Heart left ventricle (tissue), 16 donors: ENCODE data around the gene KCNK6. TPM values are rescaled to one million over a fixed set of nuclear protein-coding genes. Genes with fewer than 3 reads are reported as not detected.

Source experiments
- ATAC-seq, 4 donors: fragments of 200-7000 bp; cut with Tn5 transposase; one replicate each; pipeline ENCODE4 v1.9.1; 2020 to 2022; ENCODE audit warnings: moderate library complexity in 4 of 4, mild to moderate bottlenecking in 3 of 4, moderate number of reproducible peaks in 1 of 4
- DNase-seq, 5 donors: peaks; one replicate each; pipeline ENCODE4 v3.0.0-alpha.2; 2020
- H3K27ac ChIP-seq, 12 donors: fragments of 200-600 bp; sonication (generic) in 4 of 12; one replicate each; pipeline versions ENCODE4 v1.5.0 to v1.8.0; 2016 to 2022; ENCODE audit warnings: mild to moderate bottlenecking in 2 of 12
- H3K27me3 ChIP-seq, 9 donors: fragments of 200-600 bp; sonication (generic) in 2 of 9; one replicate each; pipeline versions ENCODE4 v1.5.1 to v1.8.0; 2016 to 2022; ENCODE audit warnings: mild to moderate bottlenecking in 3 of 9
- H3K36me3 ChIP-seq, 9 donors: fragments of 200-600 bp; sonication (generic) in 2 of 9; one replicate each; pipeline versions ENCODE4 v1.5.0 to v1.8.0; 2018 to 2022; ENCODE audit warnings: mild to moderate bottlenecking in 2 of 9
- H3K4me1 ChIP-seq, 12 donors: fragments of 200-600 bp; sonication (generic) in 4 of 12; one replicate each; pipeline versions ENCODE4 v1.5.0 to v1.8.0; 2016 to 2022; ENCODE audit warnings: mild to moderate bottlenecking in 3 of 12
- H3K4me3 ChIP-seq, 12 donors: fragments of 200-600 bp; sonication (generic) in 4 of 12; one replicate each; pipeline versions ENCODE4 v1.5.0 to v1.8.0; 2017 to 2022; ENCODE audit warnings: mild to moderate bottlenecking in 9 of 12, moderate library complexity in 4 of 12
- H3K9me3 ChIP-seq, 12 donors: fragments of 200-600 bp; sonication (generic) in 4 of 12; one replicate each; pipeline versions ENCODE4 v1.5.0 to v1.8.0; 2016 to 2022; ENCODE audit warnings: mild to moderate bottlenecking in 1 of 12
- POLR2A ChIP-seq, 2 donors: fragments of 450-650 bp; IDR thresholded peaks; one replicate each; pipeline ENCODE4 v1.6.1; 2017; ENCODE audit warnings: antibody characterized with exemption in 2 of 2, mild to moderate bottlenecking in 2 of 2, moderate library complexity in 2 of 2
- WGBS, 4 donors: extraction: QIAGEN DNeasy Blood & Tissue Kit in 2 of 4; methylation state at CpG; one replicate each; pipeline versions ENCODE4 v1.1.5 to v1.1.7; 2013 to 2018; 5-methylcytosine and 5-hydroxymethylcytosine counted together
- intact Hi-C, 10 donors: fragments of 100-400 bp; cut with DNase I; formaldehyde crosslinking; loops; one replicate each; pipeline versions ENCODE4 v1.11.1 to v1.14.2; 2022
- polyA plus RNA-seq, 2 donors: library from polyadenylated mRNA; stranded (reverse); fragments of 200-250 nt; gene quantifications; one replicate each; pipeline ENCODE4 v1.2.3, GENCODE V29; 2013
- total RNA-seq, 9 donors: library from RNA; depleted of rRNA in 2 of 9; stranded (reverse); fragments of >200 nt in 2 of 9; fragmentation: NEBNext Ultra II Directional in 3 of 9; extraction: Animal tissue kit (Norgen Biotek cat#: 25700) in 3 of 9; gene quantifications; one replicate each; pipeline versions ENCODE4 v1.1.0 to v1.2.4, GENCODE V29; 2016 to 2023
- TF ChIP-seq, protein P1 (sequence below), 12 donors: fragments of 200-600 bp; sonication (generic) in 4 of 12; IDR thresholded peaks; one replicate each; pipeline versions ENCODE4 v1.5.0 to v1.8.0; 2018 to 2022; ENCODE audit warnings: antibody characterized with exemption in 12 of 12, mild to moderate bottlenecking in 5 of 12
- donor health status: ischemic (EF 13 %, LVEDD 7.1; RV severe dilation, severe dysfunction).
- donor health status: healthy with polysubstance abuse.
- donor health status: DM: no; HTN: yes; CAD: no.
- donor health status: DM: no; HTN: no; CAD: no.
- donor health status: ischemic (EF 25% LVEDD 6.9; RV normal size, moderate dysfunction).
- donor health status: ischemic (EF 25% LVEDD 5.7; RV mildly dilated, moderate dysfunction).
- donor health status: healthy.
- donor health status: DM: yes; HTN: yes; CAD: no.
- donor health status: ischemic (EF 35%, LVEDD 5.7; RV mildly dilated, moderate dysfunction).
- donor health status: nonischemic (EF 11% LVEDD 7.7; RV severe dilation, severe dysfunction).
- donor health status: DM: yes; HTN: yes; CAD: no.
- donor health status: PGD.
- donor health status: ischemic (EF 29% LVEDD 5.4; RV normal size, mild dysfunction).
- donor health status: nonischemic (EF 23%, LVEDD 6.1; RV moderate dilation, normal function).

Gene KCNK6
- total and polyA plus RNA-seq, 11 donors: 3.1 to 23.6 (median 6.7) TPM

DNA sequence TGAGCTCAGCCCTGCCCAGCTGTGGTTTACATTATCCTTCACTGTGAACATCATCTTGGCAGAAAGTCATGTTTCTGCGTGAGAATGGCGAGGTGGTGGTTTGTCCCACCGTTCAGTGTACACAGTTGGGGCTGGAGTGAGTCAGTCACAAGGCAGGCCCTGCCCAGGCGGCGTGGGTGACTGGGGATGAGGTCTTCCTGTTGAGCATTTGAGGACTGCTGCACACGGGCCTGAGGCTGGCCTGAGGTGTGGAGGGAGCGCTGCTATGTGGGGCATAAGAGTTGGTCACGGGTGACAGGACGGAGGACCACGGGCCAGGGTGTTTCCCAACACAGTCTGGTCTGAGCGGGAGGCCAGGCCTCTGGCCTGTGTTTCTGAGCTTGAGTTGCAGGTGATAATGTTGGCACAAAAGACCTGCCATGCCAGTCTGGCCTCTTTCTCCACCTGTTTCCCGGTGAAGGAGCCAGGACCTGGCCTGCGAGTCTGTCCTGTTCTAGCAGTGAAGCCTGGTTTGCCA lies 29.0 kb upstream of the KCNK6 start:
- Histone ChIP-seq H3K4me3 (no peak overlapping the region), H3K27ac (no peak overlapping the region), H3K27me3 (no peaks in the 10 kb centered on the region), H3K4me1 (peaks cover 0 to 16% (median 0%) of the 10 kb centered on the region in 12 donors), H3K9me3 (no peaks in the 10 kb centered on the region), H3K36me3 (peaks cover 0 to 19% (median 0%) of the 10 kb centered on the region in 9 donors)
- ATAC-seq (peak in 1 of 4 donors; percentile 12), DNase-seq (no peak)
- WGBS, 4 donors: 72 to 87% (median 85%) methylated on average over 7 to 13 of the region's 13 CpGs
- intact Hi-C loops: no loop called here
- TF ChIP-seq, protein P1, sequence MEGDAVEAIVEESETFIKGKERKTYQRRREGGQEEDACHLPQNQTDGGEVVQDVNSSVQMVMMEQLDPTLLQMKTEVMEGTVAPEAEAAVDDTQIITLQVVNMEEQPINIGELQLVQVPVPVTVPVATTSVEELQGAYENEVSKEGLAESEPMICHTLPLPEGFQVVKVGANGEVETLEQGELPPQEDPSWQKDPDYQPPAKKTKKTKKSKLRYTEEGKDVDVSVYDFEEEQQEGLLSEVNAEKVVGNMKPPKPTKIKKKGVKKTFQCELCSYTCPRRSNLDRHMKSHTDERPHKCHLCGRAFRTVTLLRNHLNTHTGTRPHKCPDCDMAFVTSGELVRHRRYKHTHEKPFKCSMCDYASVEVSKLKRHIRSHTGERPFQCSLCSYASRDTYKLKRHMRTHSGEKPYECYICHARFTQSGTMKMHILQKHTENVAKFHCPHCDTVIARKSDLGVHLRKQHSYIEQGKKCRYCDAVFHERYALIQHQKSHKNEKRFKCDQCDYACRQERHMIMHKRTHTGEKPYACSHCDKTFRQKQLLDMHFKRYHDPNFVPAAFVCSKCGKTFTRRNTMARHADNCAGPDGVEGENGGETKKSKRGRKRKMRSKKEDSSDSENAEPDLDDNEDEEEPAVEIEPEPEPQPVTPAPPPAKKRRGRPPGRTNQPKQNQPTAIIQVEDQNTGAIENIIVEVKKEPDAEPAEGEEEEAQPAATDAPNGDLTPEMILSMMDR (IDR thresholded peaks at IDR 0.05): no peak
- no peak for TF ChIP-seq POLR2A (IDR thresholded peaks at IDR 0.05)

DNA sequence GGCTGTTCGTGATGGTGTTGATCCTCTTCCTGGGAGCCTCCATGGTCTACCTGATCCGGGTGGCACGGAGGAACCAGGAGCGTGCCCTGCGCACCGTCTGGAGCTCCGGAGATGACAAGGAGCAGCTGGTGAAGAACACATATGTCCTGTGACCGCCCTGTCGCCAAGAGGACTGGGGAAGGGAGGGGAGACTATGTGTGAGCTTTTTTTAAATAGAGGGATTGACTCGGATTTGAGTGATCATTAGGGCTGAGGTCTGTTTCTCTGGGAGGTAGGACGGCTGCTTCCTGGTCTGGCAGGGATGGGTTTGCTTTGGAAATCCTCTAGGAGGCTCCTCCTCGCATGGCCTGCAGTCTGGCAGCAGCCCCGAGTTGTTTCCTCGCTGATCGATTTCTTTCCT lies 27.8 kb upstream of the KCNK6 start:
- no peak for TF ChIP-seq POLR2A (IDR thresholded peaks at IDR 0.05)
- TF ChIP-seq, protein P1 (IDR thresholded peaks at IDR 0.05): no peak
- 79 to 85% (median 84%) methylated on average over 15 of the region's 15 CpGs for WGBS, 4 donors
- ATAC-seq (no peak), DNase-seq (no peak)
- Histone ChIP-seq H3K27me3 (no peaks in the 10 kb centered on the region), H3K4me1 (peaks cover 0 to 16% (median 0%) of the 10 kb centered on the region in 12 donors), H3K9me3 (no peaks in the 10 kb centered on the region), H3K27ac (no peak overlapping the region), H3K4me3 (no peak overlapping the region), H3K36me3 (peaks cover 0 to 19% (median 0%) of the 10 kb centered on the region in 9 donors)
- intact Hi-C loops: no loop called here

DNA sequence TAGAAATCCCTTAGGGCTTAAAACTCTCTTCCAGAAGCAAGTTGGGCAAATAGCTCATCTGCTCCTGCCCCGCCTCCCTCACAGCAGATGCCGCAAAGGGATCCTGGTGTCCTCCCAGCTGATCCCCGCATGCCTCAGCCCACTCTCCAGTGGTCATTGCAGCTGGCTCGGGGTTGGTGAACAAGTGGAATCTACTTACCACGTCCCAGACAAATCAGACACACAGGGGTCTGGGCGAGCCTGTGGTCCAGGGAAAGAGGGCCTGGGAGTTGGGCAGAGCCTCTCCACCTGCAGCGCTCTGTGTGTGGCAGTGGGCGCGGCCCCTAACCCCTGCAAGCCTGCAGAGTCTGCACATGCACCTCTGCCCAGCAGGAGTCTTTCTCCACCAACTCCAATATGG lies 26.4 kb upstream of the KCNK6 start:
- Histone ChIP-seq H3K27ac (no peak overlapping the region), H3K9me3 (no peaks in the 10 kb centered on the region), H3K4me3 (no peak overlapping the region), H3K36me3 (peaks cover 0 to 19% (median 0%) of the 10 kb centered on the region in 9 donors), H3K4me1 (peaks cover 0 to 9% (median 0%) of the 10 kb centered on the region in 12 donors), H3K27me3 (no peaks in the 10 kb centered on the region)
- no peak for ATAC-seq
- TF ChIP-seq, protein P1 (IDR thresholded peaks at IDR 0.05): no peak
- no peak for TF ChIP-seq POLR2A (IDR thresholded peaks at IDR 0.05)
- intact Hi-C loops: no loop called here
- 90 to 96% (median 93%) methylated on average over 8 to 9 of the region's 9 CpGs for WGBS, 4 donors
- DNase-seq: peak in 1 of 5 donors; percentile 45

DNA sequence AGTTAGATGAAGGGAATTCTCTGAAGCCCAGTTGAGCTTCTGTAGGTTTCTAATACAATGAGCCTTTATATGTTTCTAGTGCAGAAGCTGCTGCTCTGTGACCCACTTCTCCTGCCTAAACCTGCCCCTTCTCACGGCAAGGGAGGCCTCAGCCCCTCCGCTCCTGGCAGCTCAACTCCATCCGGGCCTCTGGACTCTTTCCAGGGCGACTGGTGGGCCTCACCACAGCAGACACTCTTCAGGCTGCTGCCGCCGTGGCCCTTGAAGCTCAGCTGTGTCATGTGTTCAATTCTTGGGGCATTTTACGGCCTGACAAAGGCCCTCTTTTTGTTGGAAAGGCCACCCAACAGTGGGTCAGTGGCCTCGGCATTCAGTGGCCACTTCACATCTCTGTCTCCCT lies 25.6 kb upstream of the KCNK6 start:
- no peaks in the 10 kb centered on the region for H3K27me3 ChIP-seq
- WGBS, 4 donors: 72 to 89% (median 81%) methylated on average over 8 of the region's 8 CpGs
- no peak for DNase-seq
- no peak for ATAC-seq
- no peaks in the 10 kb centered on the region for H3K9me3 ChIP-seq
- TF ChIP-seq POLR2A (IDR thresholded peaks at IDR 0.05): no peak
- TF ChIP-seq, protein P1 (IDR thresholded peaks at IDR 0.05): no peak
- peaks cover 0 to 1% (median 0%) of the 10 kb centered on the region in 12 donors for H3K4me1 ChIP-seq
- H3K36me3 ChIP-seq: peaks cover 0 to 19% (median 0%) of the 10 kb centered on the region in 9 donors
- H3K4me3 ChIP-seq: no peak overlapping the region
- no peak overlapping the region for H3K27ac ChIP-seq
- intact Hi-C loops: no loop called here
